Measurements from ENCODE around the gene OXNAD1. TPM values are rescaled to one million over a fixed set of nuclear protein-coding genes. Genes with fewer than 3 reads are reported as not detected.

The OXNAD1 gene
- total and polyA plus RNA-seq, 2 of the 13 experiments (the other 11 are each of a cell fraction or from before 2014, with no cell fraction given), result 9.9 to 18.8 TPM

DNA sequence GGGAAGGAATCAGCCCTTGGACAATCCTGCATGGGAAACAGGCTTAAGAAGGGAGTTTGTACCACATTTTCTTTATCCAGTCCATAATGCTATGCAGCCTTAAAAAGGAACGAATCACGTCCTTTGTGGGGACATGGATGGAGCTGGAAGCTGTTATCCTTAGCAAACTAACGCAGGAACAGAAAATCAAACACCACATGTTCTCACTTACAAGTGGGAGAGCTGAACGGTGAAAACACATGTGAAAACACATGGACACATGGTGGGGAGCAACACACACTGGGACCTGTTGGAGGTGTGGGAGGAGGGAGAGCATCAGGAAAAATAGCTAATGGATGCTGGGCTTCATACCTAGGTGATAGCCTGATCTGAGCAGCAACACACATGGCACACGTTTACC, 70.3 kb downstream of the OXNAD1 start:
- Histone ChIP-seq H4K20me1 (ENCODE audit: insufficient read depth, low read length) (no peaks in the 10 kb centered on the region), H2AFZ (ENCODE audit: low read length) (no peak overlapping the region), H3K4me1 (ENCODE audit: insufficient read depth, low read length) (peaks cover 40% of the 10 kb centered on the region), H3K27ac (ENCODE audit: extremely low read length, insufficient read depth, low read length) (no peak overlapping the region), H3K27me3 (ENCODE audit: control insufficient read depth in 1 of 2, insufficient read depth in 2 of 2, low read length in 2 of 2) (no peaks in the 10 kb centered on the region), H3K36me3 (replicated peaks in 1 of 2; ENCODE audit: control insufficient read depth in 1 of 2, insufficient read depth in 2 of 2, low read length in 2 of 2) (peaks cover 2 to 5% of the 10 kb centered on the region in 2 experiments; a peak in 3 of 5 replicates), H3K79me2 (ENCODE audit: insufficient read depth, low read length) (no peaks in the 10 kb centered on the region), H3K4me2 (ENCODE audit: low read depth, low read length) (no peak overlapping the region), H3K4me3 (replicated peaks in 1 of 3; ENCODE audit: insufficient read depth in 1 of 3, low read depth in 2 of 3, low read length in 3 of 3) (no peak overlapping the region), H3K9ac (ENCODE audit: insufficient read depth, low read depth, low read length) (no peak overlapping the region), H3K9me3 (ENCODE audit: low read length) (peaks cover 10% of the 10 kb centered on the region)
- ChIA-PET POLR2A (no interaction called here), CTCF (ENCODE audit: low intra/inter-chr PET ratio, low total read pairs) (no interaction called here)
- 93% methylated on average over 5 of the region's 5 CpGs for WGBS (ENCODE audit: low lambda C conversion rate)
- ATAC-seq, result no peak
- no TSS peak for BruUV-seq (replicated peaks)
- no peak for TF ChIP-seq SMAD3 (CRISPR knock-in tag; IDR thresholded peaks at IDR 0.05)
- TF ChIP-seq, protein P1, sequence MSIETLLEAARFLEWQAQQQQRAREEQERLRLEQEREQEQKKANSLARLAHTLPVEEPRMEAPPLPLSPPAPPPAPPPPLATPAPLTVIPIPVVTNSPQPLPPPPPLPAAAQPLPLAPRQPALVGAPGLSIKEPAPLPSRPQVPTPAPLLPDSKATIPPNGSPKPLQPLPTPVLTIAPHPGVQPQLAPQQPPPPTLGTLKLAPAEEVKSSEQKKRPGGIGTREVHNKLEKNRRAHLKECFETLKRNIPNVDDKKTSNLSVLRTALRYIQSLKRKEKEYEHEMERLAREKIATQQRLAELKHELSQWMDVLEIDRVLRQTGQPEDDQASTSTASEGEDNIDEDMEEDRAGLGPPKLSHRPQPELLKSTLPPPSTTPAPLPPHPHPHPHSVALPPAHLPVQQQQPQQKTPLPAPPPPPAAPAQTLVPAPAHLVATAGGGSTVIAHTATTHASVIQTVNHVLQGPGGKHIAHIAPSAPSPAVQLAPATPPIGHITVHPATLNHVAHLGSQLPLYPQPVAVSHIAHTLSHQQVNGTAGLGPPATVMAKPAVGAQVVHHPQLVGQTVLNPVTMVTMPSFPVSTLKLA (IDR thresholded peaks at IDR 0.05), result peak; percentile 98
- in situ Hi-C loops (cut with HindIII; ENCODE audit: extremely low pct_ligation_motif_present, low pct_unique_long_range_greater_than_20kb), result no loop called here
- intact Hi-C loops (cut with micrococcal nuclease; ENCODE audit: unreplicated experiment), result no loop called here
- DNase-seq (ENCODE audit: low spot score), result no peak
- no peak for FAIRE-seq

DNA sequence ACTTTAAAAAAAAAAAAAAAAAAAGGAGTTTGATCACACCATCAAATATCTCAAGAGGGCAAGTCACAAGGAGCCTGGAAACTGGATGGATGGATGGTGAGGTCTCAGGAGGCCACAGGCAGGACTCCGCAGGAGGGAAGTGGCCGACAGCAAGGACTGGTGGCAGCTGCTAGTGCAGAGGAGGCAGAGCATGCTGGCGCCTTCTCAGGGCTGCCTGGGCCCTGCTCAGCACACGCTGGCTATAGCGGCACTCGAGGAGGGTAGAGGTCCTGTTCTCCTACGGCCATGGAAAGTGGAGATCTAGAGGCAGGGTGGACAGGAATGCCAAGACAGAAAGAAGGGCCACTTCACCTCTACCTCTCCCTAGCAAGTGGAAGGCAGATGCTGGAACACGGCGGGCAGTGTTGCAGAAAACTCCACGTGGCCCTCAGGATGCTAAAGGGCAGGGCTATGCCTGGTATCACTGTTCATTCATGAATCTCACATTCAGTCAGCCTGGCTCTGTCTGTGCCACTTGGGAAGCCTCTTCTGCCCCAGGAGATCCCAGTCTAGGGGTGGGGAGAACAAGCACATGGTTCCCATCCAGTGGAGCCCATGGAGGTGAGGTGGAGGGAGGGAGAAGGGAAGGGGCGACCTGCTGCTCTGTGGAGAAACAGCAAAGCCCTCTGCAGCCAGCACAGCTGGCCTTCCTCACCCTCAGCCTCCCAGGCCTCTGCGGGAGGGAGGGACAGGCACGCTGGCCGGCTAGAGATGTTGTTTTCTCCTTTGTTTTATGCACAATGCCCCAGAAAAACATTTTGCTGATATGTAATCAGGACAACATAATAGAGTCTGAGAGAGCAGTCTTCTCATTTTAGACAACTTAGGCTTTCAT, 71.0 kb downstream of the OXNAD1 start:
- 96% methylated on average over 10 of the region's 14 CpGs for WGBS (ENCODE audit: low lambda C conversion rate)
- Histone ChIP-seq H3K9ac (ENCODE audit: insufficient read depth, low read depth, low read length) (no peak overlapping the region), H3K79me2 (ENCODE audit: insufficient read depth, low read length) (no peaks in the 10 kb centered on the region), H3K4me3 (replicated peaks in 1 of 3; ENCODE audit: insufficient read depth in 1 of 3, low read depth in 2 of 3, low read length in 3 of 3) (no peak overlapping the region), H3K27me3 (ENCODE audit: control insufficient read depth in 1 of 2, insufficient read depth in 2 of 2, low read length in 2 of 2) (no peaks in the 10 kb centered on the region), H3K4me2 (ENCODE audit: low read depth, low read length) (no peak overlapping the region), H3K36me3 (replicated peaks in 1 of 2; ENCODE audit: control insufficient read depth in 1 of 2, insufficient read depth in 2 of 2, low read length in 2 of 2) (peaks cover 2 to 5% of the 10 kb centered on the region in 2 experiments; a peak in 3 of 5 replicates), H3K4me1 (ENCODE audit: insufficient read depth, low read length) (peaks cover 33% of the 10 kb centered on the region), H3K9me3 (ENCODE audit: low read length) (peaks cover 10% of the 10 kb centered on the region), H3K27ac (ENCODE audit: extremely low read length, insufficient read depth, low read length) (no peak overlapping the region), H2AFZ (ENCODE audit: low read length) (no peak overlapping the region), H4K20me1 (ENCODE audit: insufficient read depth, low read length) (no peaks in the 10 kb centered on the region)
- ChIA-PET CTCF (ENCODE audit: low intra/inter-chr PET ratio, low total read pairs) (no interaction called here), POLR2A (no interaction called here)
- no TSS peak for BruUV-seq (replicated peaks)
- in situ Hi-C loops (cut with HindIII; ENCODE audit: extremely low pct_ligation_motif_present, low pct_unique_long_range_greater_than_20kb), result no loop called here
- intact Hi-C loops (cut with micrococcal nuclease; ENCODE audit: unreplicated experiment), result no loop called here
- no peak for ATAC-seq
- DNase-seq (ENCODE audit: low spot score), result no peak
- TF ChIP-seq SP5 (CRISPR knock-in tag; IDR thresholded peaks at IDR 0.05; ENCODE audit: borderline replicate concordance, low read depth), result no peak
- TF ChIP-seq, protein P2, sequence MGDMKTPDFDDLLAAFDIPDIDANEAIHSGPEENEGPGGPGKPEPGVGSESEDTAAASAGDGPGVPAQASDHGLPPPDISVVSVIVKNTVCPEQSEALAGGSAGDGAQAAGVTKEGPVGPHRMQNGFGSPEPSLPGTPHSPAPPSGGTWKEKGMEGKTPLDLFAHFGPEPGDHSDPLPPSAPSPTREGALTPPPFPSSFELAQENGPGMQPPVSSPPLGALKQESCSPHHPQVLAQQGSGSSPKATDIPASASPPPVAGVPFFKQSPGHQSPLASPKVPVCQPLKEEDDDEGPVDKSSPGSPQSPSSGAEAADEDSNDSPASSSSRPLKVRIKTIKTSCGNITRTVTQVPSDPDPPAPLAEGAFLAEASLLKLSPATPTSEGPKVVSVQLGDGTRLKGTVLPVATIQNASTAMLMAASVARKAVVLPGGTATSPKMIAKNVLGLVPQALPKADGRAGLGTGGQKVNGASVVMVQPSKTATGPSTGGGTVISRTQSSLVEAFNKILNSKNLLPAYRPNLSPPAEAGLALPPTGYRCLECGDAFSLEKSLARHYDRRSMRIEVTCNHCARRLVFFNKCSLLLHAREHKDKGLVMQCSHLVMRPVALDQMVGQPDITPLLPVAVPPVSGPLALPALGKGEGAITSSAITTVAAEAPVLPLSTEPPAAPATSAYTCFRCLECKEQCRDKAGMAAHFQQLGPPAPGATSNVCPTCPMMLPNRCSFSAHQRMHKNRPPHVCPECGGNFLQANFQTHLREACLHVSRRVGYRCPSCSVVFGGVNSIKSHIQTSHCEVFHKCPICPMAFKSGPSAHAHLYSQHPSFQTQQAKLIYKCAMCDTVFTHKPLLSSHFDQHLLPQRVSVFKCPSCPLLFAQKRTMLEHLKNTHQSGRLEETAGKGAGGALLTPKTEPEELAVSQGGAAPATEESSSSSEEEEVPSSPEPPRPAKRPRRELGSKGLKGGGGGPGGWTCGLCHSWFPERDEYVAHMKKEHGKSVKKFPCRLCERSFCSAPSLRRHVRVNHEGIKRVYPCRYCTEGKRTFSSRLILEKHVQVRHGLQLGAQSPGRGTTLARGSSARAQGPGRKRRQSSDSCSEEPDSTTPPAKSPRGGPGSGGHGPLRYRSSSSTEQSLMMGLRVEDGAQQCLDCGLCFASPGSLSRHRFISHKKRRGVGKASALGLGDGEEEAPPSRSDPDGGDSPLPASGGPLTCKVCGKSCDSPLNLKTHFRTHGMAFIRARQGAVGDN (CRISPR knock-in tag; IDR thresholded peaks at IDR 0.05), result 0 out of 2 replicates have a peak, but pooled peaks have one; percentile 19
- no peak for FAIRE-seq

Data from HepG2 (cell line).